AG09319 (cell line): ENCODE results near the gene KRT81.
"Not testable (repeated sequence)": the region's sequence is repeated elsewhere in the genome, so short reads cannot be mapped to it uniquely, and the experiment has no call there.

Experiments used
- DNase-seq: peaks from one replicate; pipeline ENCODE4 v3.0.0-alpha.2; 2010; ENCODE audit warnings: low read depth; ENCODE audit errors: extremely low read depth
- CTCF ChIP-seq: IDR thresholded peaks from 2 replicates; pipeline ENCODE4 v1.5.1; 2011; ENCODE audit warnings: low read depth, mild to moderate bottlenecking, inconsistent platforms, low read length, moderate library complexity

The KRT81 gene

DNA sequence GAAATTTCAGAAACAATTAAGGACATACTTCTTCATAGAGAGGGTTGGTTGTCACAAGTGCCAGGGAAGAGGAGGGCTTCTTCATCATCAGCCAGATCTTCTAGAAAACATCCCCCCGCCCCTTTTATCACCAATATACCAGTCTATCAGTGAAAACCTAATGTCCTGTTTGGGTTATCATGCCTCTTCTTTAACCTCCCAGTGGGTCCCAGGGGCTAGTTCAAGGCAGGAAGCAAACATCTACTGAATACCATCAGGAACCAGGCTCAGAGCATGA lies 30.2 kb downstream of the KRT81 start:
- no peak for TF ChIP-seq CTCF
- DNase-seq, result no peak

DNA sequence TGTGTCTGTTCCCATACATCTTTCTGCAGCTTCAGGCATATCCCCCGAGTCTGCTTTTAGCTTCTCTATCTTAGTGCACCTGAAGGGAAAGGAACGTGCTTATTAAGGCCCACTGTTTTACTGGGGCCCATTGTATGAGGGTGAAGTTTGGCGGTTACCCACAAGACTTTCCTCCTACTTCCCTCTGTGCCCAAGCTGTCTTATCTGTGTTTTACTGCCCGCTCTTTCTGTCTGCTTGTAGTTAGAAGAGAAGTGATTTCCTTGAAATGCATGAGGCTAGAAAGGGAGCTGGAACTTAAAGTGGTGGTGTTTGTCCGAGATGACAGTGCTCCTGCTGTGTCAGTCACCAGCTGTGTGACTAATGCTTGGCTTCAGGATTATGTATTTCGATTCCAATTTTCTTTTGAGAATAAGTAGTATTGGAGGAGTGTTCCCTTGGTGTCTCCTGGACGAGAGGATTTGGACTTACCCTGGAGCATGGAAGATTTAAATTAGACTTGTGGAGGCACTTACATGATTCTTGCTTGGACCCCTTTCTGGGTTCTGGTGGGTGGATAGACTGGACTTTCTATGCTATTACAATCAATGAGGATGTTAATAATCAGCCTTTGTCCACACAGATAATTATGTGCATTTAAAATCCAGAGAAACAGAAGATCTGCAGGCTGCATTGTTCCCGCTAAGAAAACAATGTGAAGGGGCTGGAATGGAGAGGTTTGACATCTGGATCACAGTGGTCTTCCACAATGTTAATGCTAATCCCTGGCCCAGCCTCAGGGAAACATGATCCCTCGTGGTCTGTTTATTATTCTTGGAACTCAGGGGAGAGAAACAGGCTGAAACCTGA lies 30.8 kb downstream of the KRT81 start:
- TF ChIP-seq CTCF, result no peak
- DNase-seq, result no peak

GRCh38 chr12:52259657-52260243 lies 31.6 kb downstream of the KRT81 start:
- DNase-seq, result no peak
- TF ChIP-seq CTCF, result no peak

- no peak for DNase-seq
- no peak; the same call in 1 of the 2 replicates for TF ChIP-seq CTCF
Measured at GRCh38 chr12:52258335-52258901, 32.9 kb downstream of the KRT81 start.

- DNase-seq, result not testable (repeated sequence)
Measured at GRCh38 chr12:52257922-52258321, 33.4 kb downstream of the KRT81 start.

DNA sequence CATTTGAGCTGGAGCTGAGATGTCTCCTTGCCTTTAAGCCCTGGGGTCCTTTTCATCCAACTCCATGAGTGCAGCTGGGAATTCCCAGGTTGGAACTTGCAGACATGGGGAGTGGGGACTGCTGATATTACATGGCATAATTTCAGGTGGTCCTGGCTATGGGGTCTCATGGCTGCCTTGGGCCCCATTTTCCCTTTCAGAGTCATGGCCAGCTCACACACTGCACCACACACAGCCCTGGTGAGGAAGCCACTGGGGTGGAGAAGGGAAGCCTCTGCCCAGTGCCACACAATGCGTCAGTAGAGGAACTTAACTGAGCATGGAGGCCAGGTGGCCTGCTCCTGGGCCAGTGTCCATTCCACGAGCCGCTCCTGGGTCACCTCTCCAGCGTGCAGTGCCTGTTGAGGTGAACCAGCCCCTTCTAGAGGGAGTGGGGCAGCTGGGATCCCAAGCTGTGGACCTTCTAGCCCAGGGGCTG lies 34.2 kb downstream of the KRT81 start:
- DNase-seq, result no peak
- no peak for TF ChIP-seq CTCF

DNA sequence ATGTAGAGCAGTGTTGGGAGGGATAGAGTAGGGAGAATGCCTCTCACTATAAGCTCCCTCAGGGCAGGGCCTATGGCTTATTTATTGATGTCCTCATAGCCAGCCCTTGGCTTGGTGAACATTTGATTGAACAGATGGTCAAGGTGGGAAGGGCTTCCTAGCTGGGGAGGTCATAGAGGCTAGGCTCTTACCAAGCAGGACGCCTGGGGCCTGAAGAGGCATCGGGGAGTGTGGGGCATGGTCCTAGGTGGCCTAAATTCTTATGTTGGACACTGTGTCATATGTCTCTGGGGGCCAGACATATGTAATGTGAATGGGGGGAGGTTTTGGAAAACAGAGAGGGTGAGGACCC lies 34.8 kb downstream of the KRT81 start:
- TF ChIP-seq CTCF, result no peak
- no peak for DNase-seq
